Measurements from ENCODE around the gene SLC26A8. TPM values are rescaled to one million over a fixed set of nuclear protein-coding genes. Genes with fewer than 3 reads are reported as not detected.
"Not testable (repeated sequence)": the region's sequence is repeated elsewhere in the genome, so short reads cannot be mapped to it uniquely, and the experiment has no call there.

SLC26A8 gene
- total RNA-seq, 2 experiments from 2014 or later: not detected

DNA sequence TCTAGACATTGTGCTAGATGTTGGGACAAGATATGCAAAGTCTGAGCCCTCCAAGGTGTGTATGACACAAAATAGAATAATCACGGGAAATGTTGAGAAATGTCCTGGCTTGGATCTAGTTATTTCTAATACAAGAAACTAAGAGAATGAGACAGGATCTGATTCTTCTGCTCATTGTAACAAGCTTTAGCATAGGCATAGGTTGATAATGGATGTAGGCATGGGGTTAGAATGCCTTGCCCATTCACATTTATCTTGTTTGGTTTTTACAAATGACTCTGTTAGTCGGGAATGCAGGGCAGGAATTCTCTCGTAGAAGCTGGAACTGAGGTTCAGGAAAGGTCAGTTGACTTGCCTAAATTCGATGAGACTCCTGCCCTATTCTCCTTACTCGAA lies 1.5 kb upstream of the SLC26A8 start:
- Mint-ChIP-seq H3K27ac (no peak overlapping the region), H3K9me3 (ENCODE audit: low read depth) (no peaks in the 10 kb centered on the region), H3K27me3 (peaks cover 25% of the 10 kb centered on the region), H3K4me1 (peaks cover 28% of the 10 kb centered on the region), H3K36me3 (peaks cover 8% of the 10 kb centered on the region), H3K4me3 (no peak overlapping the region)
- DNase-seq (no peak), ATAC-seq (no peak)
- CTCF ChIA-PET: interaction anchor here (0.7 to 5.8 kb wide), 7 partner anchors 12 to 181 kb away, joined by 3 to 114 read pairs (median 19); no protein-coding TSS in a partner anchor

DNA sequence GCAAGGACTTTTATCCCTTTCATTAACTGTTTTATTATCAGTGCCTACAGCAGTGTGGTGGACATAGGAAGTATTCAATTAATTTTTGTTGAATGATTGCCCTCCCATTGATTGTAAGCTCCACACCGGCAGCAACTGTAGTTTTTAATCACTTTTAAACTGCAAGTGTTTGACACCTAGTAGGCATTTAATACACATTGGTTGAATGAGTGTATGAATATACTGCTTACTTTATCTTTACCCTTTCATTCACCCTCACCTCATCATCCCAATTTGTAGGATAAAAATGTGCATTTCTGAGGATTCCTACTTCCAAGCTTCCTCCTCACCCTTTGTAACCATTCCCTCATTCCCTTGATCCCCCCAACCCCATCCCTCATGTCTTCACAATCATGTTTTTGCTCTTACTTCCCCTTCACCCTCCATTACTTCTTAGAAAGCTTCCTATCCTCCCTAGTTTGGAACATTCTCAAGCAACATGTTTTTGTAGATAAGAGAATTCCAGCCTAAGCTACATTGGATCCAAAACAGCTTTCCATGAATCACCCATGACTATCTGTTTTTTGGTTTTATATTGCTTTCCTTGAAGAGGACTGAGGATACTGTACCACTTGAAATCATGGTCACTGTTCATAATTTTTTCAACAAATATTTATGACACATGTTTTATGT lies 955 bp upstream of the SLC26A8 start:
- Mint-ChIP-seq H3K4me1 (peaks cover 23% of the 10 kb centered on the region), H3K4me3 (no peak overlapping the region), H3K27me3 (peaks cover 25% of the 10 kb centered on the region), H3K9me3 (ENCODE audit: low read depth) (no peaks in the 10 kb centered on the region), H3K36me3 (peaks cover 7% of the 10 kb centered on the region), H3K27ac (no peak overlapping the region)
- DNase-seq (no peak), ATAC-seq (no peak)
- CTCF ChIA-PET: interaction anchor here (0.7 to 5.8 kb wide), 6 partner anchors 11 to 182 kb away, joined by 3 to 114 read pairs (median 11); no protein-coding TSS in a partner anchor

- peaks cover 30% of the 10 kb centered on the region for H3K27me3 Mint-ChIP-seq
- H3K9me3 Mint-ChIP-seq (ENCODE audit: low read depth): no peaks in the 10 kb centered on the region
- H3K27ac Mint-ChIP-seq: no peak overlapping the region
- no peak for DNase-seq
- H3K4me1 Mint-ChIP-seq: peaks cover 10% of the 10 kb centered on the region
- no peaks in the 10 kb centered on the region for H3K36me3 Mint-ChIP-seq
- CTCF ChIA-PET: no interaction called here
- ATAC-seq: no peak
- no peak overlapping the region for H3K4me3 Mint-ChIP-seq
These were observed 4.3 kb downstream of the SLC26A8 start for GRCh38 chr6:36020154-36020553.

DNA sequence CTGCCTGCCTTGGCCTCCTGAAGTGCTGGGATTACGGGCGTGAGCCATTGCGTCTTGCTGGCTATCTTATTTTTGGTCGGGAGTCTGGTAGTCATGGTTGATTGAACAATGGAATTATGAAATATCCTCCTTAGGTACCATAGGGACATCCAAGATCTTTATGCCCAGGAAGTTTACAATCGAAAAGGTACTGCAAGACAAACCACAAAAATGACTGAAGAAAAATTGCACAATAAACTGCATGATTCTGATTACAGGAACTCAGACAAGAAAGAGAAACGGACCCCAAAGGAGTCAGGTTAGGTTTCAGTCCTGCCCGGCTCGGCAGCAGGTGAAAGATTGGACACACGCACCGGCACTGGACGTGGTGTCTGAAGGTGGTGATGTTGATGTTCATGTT lies 5.3 kb downstream of the SLC26A8 start:
- H3K4me3 Mint-ChIP-seq: no peak overlapping the region
- no peak for ATAC-seq
- no peak overlapping the region for H3K27ac Mint-ChIP-seq
- H3K36me3 Mint-ChIP-seq: no peaks in the 10 kb centered on the region
- CTCF ChIA-PET: no interaction called here
- H3K9me3 Mint-ChIP-seq (ENCODE audit: low read depth): no peaks in the 10 kb centered on the region
- peaks cover 26% of the 10 kb centered on the region for H3K27me3 Mint-ChIP-seq
- peaks cover 6% of the 10 kb centered on the region for H3K4me1 Mint-ChIP-seq
- DNase-seq: no peak

GRCh38 chr6:36018339-36018738 lies 6.1 kb downstream of the SLC26A8 start:
- H3K27ac Mint-ChIP-seq: no peak overlapping the region
- no peaks in the 10 kb centered on the region for H3K36me3 Mint-ChIP-seq
- no peaks in the 10 kb centered on the region for H3K9me3 Mint-ChIP-seq (ENCODE audit: low read depth)
- no peak overlapping the region for H3K4me3 Mint-ChIP-seq
- no peak for DNase-seq
- CTCF ChIA-PET: interaction anchor here (1.4 kb wide), 1 partner anchor 33 kb away, joined by 3 read pairs; no protein-coding TSS in a partner anchor
- H3K27me3 Mint-ChIP-seq: peaks cover 22% of the 10 kb centered on the region
- no peak for ATAC-seq
- peaks cover 2% of the 10 kb centered on the region for H3K4me1 Mint-ChIP-seq

DNA sequence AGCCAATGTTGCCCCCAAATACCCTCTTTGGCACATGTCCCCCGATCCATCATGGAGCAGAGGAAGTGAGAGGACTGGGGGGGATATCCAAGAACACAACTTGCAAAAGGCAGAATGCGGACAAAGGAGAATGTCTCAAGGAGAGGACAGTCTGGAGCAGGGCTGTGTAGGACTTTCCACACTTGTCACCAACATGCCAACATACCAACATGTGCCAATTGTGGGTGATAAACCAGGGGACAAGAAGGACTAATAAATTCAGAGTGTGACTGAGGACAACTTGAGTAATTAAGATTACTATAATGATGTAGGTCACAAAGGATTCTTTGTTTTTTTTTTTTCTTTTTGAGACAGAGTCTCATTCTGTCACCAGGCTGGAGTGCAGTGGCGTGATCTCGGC lies 8.8 kb downstream of the SLC26A8 start:
- Mint-ChIP-seq H3K4me3 (no peak overlapping the region), H3K36me3 (no peaks in the 10 kb centered on the region), H3K27ac (no peak overlapping the region), H3K9me3 (ENCODE audit: low read depth) (no peaks in the 10 kb centered on the region), H3K27me3 (peaks cover 27% of the 10 kb centered on the region), H3K4me1 (peaks cover 2% of the 10 kb centered on the region)
- ATAC-seq: no peak
- CTCF ChIA-PET: interaction anchor here (2.7 kb wide), 1 partner anchor 12 kb away, joined by 11 read pairs; the partner anchor contains the start of gene MAPK14
- DNase-seq: no peak

GRCh38 chr6:36000451-36000850 lies 24.0 kb downstream of the SLC26A8 start:
- no peaks in the 10 kb centered on the region for H3K9me3 Mint-ChIP-seq (ENCODE audit: low read depth)
- DNase-seq (no peak), ATAC-seq (no peak)
- H3K4me3 Mint-ChIP-seq: no peak overlapping the region
- H3K36me3 Mint-ChIP-seq: no peaks in the 10 kb centered on the region
- H3K27me3 Mint-ChIP-seq: peaks cover 18% of the 10 kb centered on the region
- H3K4me1 Mint-ChIP-seq: no peaks in the 10 kb centered on the region
- CTCF ChIA-PET: no interaction called here
- no peak overlapping the region for H3K27ac Mint-ChIP-seq

GRCh38 chr6:35993150-35993549 lies 31.3 kb downstream of the SLC26A8 start:
- ATAC-seq (no peak), DNase-seq (no peak)
- no peaks in the 10 kb centered on the region for H3K9me3 Mint-ChIP-seq (ENCODE audit: low read depth)
- no peaks in the 10 kb centered on the region for H3K36me3 Mint-ChIP-seq
- H3K27me3 Mint-ChIP-seq: peaks cover 14% of the 10 kb centered on the region
- no peak overlapping the region for H3K4me3 Mint-ChIP-seq
- H3K27ac Mint-ChIP-seq: no peak overlapping the region
- no peaks in the 10 kb centered on the region for H3K4me1 Mint-ChIP-seq
- CTCF ChIA-PET: no interaction called here

DNA sequence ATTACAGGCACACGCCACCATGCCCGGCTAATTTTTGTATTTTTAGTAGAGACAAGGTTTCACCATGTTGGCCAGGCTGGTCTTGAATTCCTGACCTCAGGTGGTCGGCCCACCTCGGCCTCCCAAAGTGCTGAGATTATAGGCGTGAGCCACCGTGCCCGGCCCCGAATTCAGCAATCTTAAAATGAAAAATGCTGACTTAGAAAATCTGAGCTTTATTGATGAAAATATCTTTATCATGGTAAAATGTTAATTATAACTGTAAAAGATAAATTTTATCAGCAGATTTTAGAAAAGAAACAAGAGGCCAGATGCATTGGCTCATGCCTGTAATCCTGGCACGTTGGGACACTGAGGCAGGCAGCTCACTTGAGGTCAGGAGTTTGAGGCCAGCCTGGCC lies 36.4 kb downstream of the SLC26A8 start:
- peaks cover 10% of the 10 kb centered on the region for H3K27me3 Mint-ChIP-seq
- H3K9me3 Mint-ChIP-seq (ENCODE audit: low read depth); H3K27ac Mint-ChIP-seq; ATAC-seq; DNase-seq; H3K4me3 Mint-ChIP-seq; CTCF ChIA-PET; H3K4me1 Mint-ChIP-seq; H3K36me3 Mint-ChIP-seq: not testable (repeated sequence)

- Mint-ChIP-seq H3K27me3 (peaks cover 27% of the 10 kb centered on the region), H3K9me3 (ENCODE audit: low read depth) (no peaks in the 10 kb centered on the region), H3K4me1 (no peaks in the 10 kb centered on the region), H3K36me3 (no peaks in the 10 kb centered on the region), H3K4me3 (no peak overlapping the region), H3K27ac (no peak overlapping the region)
- DNase-seq (no peak), ATAC-seq (no peak)
- CTCF ChIA-PET: interaction anchor here (0.8 kb wide), 1 partner anchor 33 kb away, joined by 3 read pairs; no protein-coding TSS in a partner anchor
These were observed 39.7 kb downstream of the SLC26A8 start for GRCh38 chr6:35984701-35985100.

DNA sequence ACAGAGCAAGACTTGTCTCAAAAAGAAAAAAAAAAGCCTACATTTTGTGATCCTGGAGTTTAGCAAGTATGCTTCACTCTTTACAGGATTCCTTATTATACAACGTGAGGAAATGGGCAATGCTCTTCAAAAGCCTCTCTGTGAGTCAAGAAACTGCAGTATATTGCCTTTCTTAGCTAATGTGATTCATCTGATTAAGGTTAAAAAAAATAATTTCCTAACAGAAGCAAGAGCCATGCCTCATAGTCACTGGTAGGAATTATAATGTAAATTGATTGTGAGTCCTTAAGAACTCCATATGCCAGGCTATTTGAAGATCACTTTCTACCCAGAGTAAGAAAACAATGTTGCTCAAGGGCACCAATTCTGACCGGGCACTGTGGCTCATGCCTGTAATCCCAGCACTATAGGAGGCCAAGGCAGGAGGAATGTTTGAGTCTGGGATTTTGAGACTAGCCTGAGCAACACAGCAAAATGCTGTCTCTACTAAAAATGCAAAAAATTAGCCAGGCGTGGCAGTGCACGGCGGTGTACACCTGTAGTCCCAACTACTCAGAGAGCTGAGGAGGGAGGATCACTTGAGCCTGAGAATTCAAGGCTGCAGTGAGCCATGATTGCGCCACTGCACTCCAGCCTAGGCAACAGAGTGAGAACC lies 43.3 kb downstream of the SLC26A8 start:
- Mint-ChIP-seq H3K9me3 (ENCODE audit: low read depth) (no peaks in the 10 kb centered on the region), H3K27me3 (peaks cover 27% of the 10 kb centered on the region), H3K4me1 (no peaks in the 10 kb centered on the region), H3K36me3 (no peaks in the 10 kb centered on the region), H3K27ac (no peak overlapping the region), H3K4me3 (no peak overlapping the region)
- DNase-seq (no peak), ATAC-seq (no peak)
- CTCF ChIA-PET: interaction anchor here (0.7 kb wide), 1 partner anchor 1074 kb away, joined by 3 read pairs; no protein-coding TSS in a partner anchor

- H3K4me3 Mint-ChIP-seq; H3K36me3 Mint-ChIP-seq; DNase-seq; H3K27ac Mint-ChIP-seq; CTCF ChIA-PET; ATAC-seq; H3K4me1 Mint-ChIP-seq; H3K9me3 Mint-ChIP-seq (ENCODE audit: low read depth): not testable (repeated sequence)
- H3K27me3 Mint-ChIP-seq: peaks cover 27% of the 10 kb centered on the region
These were observed 44.3 kb downstream of the SLC26A8 start for GRCh38 chr6:35980126-35980525.

DNA sequence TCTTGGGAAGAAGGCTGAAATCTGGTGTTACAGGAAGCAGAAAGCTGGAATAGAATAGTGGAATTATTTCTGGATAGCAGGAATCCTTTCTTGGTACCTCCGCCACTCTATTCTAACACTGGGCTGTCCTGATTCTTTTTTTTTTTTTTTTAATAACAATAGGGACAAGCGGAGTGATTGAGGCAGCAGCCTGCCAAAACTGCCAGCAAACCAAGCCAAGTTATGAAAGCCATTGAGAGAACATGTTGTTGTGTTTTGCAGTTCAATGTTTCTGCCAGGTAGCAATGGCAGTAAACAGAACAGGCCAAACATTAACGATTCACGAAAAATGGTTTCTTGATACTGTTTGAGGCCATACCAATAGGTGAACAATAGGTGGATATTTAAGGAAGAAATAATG lies 47.1 kb downstream of the SLC26A8 start:
- Mint-ChIP-seq H3K27ac (no peak overlapping the region), H3K4me3 (no peak overlapping the region), H3K4me1 (peaks cover 12% of the 10 kb centered on the region), H3K9me3 (ENCODE audit: low read depth) (no peaks in the 10 kb centered on the region), H3K27me3 (peaks cover 15% of the 10 kb centered on the region), H3K36me3 (no peaks in the 10 kb centered on the region)
- no peak for ATAC-seq
- CTCF ChIA-PET: no interaction called here
- DNase-seq: no peak

DNA sequence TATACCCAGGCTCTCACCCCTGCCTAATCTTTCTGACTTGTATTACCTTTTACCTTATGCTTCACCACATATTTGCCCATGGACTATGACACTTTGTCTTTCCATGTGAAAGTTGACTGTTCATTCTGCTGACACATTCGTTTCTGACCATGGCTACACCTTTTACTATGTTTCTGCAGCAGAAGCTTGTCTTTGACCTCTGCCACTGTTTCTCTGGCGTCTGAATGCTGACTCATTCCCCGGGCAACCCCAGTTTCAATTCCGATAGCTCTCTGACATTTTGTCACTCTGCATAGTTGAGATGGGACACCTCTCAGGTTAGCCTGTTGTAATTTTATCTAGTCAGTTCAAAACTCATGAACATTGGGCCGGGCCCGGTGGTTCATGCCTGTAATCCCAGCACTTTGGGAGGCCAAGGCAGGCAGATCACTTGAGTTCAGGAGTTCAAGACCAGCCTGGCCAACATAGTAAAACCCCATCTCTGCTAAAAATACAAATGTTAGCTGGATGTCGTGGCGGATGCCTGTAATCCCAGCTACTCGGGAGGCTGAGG lies 50.7 kb downstream of the SLC26A8 start:
- no peaks in the 10 kb centered on the region for H3K27me3 Mint-ChIP-seq
- ATAC-seq: peak; percentile 98
- CTCF ChIA-PET: interaction anchor here (1.4 kb wide), 1 partner anchor 54 kb away, joined by 3 read pairs; the partner anchor contains the start of gene MAPK14
- no peaks in the 10 kb centered on the region for H3K9me3 Mint-ChIP-seq (ENCODE audit: low read depth)
- peak; percentile 80 for DNase-seq
- H3K4me3 Mint-ChIP-seq: no peak overlapping the region
- H3K36me3 Mint-ChIP-seq: no peaks in the 10 kb centered on the region
- peak overlapping the region; percentile 1 for H3K27ac Mint-ChIP-seq
- peaks cover 12% of the 10 kb centered on the region for H3K4me1 Mint-ChIP-seq
